Upper lobe of right lung (tissue), 1 donor: ENCODE measurements around the gene RAPGEF6. TPM values are rescaled to one million over a fixed set of nuclear protein-coding genes. Genes with fewer than 3 reads are reported as not detected.
"Not testable (repeated sequence)": the region's sequence is repeated elsewhere in the genome, so short reads cannot be mapped to it uniquely, and the experiment has no call there.

Source experiments
- ATAC-seq: fragments of 200-7000 bp; cut with Tn5 transposase; one replicate; pipeline ENCODE4 v1.9.1; 2020; ENCODE audit warnings: mild to moderate bottlenecking, moderate library complexity
- DNase-seq: peaks from one replicate; pipeline ENCODE4 v3.0.0-alpha.2; 2020
- H3K27ac ChIP-seq: fragments of 200-600 bp; one replicate; pipeline ENCODE4 v1.8.0; 2022
- H3K27me3 ChIP-seq: fragments of 200-600 bp; one replicate; pipeline ENCODE4 v1.8.0; 2022; ENCODE audit warnings: mild to moderate bottlenecking
- H3K36me3 ChIP-seq: fragments of 200-600 bp; one replicate; pipeline ENCODE4 v1.8.0; 2022
- H3K4me1 ChIP-seq: fragments of 200-600 bp; one replicate; pipeline ENCODE4 v1.8.0; 2022
- H3K4me3 ChIP-seq: fragments of 200-600 bp; one replicate; pipeline ENCODE4 v1.8.0; 2022; ENCODE audit warnings: mild to moderate bottlenecking
- H3K9me3 ChIP-seq: fragments of 200-600 bp; one replicate; pipeline ENCODE4 v1.8.0; 2022
- intact Hi-C: fragments of 100-400 bp; cut with DNase I; formaldehyde crosslinking; loops from one replicate; pipeline ENCODE4 v1.11.0; 2022
- total RNA-seq: library from RNA; stranded (reverse); fragmentation: NEBNext Ultra II Directional; extraction: Animal tissue kit (Norgen Biotek cat#: 25700); gene quantifications from one replicate; pipeline ENCODE4 v1.2.1, GENCODE V29; 2021
- TF ChIP-seq, protein P1 (sequence below): fragments of 200-600 bp; IDR thresholded peaks from one replicate; pipeline ENCODE4 v1.8.0; 2022; ENCODE audit warnings: antibody characterized with exemption
- donor health status: DM: no; HTN: yes; CAD: no; lungs with severe emphysema.

The RAPGEF6 gene
- total RNA-seq, 1 donor from 2014 or later, result 27.2 TPM

DNA sequence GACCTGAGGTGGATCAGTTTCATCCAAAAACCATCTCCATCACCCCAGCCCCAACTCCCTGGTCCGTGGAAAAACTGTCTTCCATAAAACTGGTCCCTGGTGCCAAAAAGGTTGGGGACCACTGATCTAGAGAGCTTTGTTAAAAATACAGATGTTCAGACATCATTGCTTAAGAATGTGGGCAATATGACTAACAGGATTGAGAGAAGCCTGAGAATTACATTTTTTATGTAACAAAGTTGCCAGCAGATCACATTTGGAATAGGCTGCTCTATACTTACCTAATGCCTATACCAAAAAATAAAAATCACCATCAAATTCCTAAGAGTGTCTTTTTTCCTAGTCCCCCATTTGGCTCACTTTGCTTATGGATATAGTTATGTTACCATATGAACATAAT lies 143.3 kb downstream of the RAPGEF6 start:
- Histone ChIP-seq H3K4me3 (no peak overlapping the region), H3K4me1 (no peaks in the 10 kb centered on the region), H3K9me3 (no peaks in the 10 kb centered on the region), H3K27ac (no peak overlapping the region), H3K27me3 (no peaks in the 10 kb centered on the region), H3K36me3 (peaks cover 40% of the 10 kb centered on the region)
- ATAC-seq, result no peak
- no peak for DNase-seq
- TF ChIP-seq, protein P1, sequence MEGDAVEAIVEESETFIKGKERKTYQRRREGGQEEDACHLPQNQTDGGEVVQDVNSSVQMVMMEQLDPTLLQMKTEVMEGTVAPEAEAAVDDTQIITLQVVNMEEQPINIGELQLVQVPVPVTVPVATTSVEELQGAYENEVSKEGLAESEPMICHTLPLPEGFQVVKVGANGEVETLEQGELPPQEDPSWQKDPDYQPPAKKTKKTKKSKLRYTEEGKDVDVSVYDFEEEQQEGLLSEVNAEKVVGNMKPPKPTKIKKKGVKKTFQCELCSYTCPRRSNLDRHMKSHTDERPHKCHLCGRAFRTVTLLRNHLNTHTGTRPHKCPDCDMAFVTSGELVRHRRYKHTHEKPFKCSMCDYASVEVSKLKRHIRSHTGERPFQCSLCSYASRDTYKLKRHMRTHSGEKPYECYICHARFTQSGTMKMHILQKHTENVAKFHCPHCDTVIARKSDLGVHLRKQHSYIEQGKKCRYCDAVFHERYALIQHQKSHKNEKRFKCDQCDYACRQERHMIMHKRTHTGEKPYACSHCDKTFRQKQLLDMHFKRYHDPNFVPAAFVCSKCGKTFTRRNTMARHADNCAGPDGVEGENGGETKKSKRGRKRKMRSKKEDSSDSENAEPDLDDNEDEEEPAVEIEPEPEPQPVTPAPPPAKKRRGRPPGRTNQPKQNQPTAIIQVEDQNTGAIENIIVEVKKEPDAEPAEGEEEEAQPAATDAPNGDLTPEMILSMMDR, result no peak
- intact Hi-C loops, result no loop called here

DNA sequence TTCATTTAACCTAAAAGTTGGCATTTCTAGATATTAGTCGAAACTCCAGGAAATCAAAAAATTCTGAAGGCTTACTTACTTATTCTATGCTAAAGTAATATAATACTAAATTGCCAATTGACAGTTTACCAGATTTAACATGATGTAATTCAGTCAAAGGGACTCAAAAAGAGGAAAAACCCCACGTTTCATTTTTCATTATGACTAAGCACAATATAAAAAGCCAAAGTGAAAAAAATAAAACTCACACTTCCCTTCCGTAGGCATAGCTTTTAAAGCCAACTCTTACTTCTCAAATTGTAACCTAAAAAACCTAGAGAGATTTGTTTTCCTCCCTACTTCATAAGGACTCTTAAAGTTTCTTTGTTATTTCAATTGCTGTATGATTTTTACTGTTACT lies 146.6 kb downstream of the RAPGEF6 start:
- intact Hi-C loops, result no loop called here
- H3K27me3 ChIP-seq, result no peaks in the 10 kb centered on the region
- DNase-seq, result no peak
- peak overlapping the region; percentile 34 for H3K27ac ChIP-seq
- TF ChIP-seq, protein P1, result no peak
- H3K4me3 ChIP-seq, result no peak overlapping the region
- ATAC-seq, result no peak
- no peaks in the 10 kb centered on the region for H3K4me1 ChIP-seq
- peaks cover 17% of the 10 kb centered on the region for H3K36me3 ChIP-seq
- no peaks in the 10 kb centered on the region for H3K9me3 ChIP-seq

DNA sequence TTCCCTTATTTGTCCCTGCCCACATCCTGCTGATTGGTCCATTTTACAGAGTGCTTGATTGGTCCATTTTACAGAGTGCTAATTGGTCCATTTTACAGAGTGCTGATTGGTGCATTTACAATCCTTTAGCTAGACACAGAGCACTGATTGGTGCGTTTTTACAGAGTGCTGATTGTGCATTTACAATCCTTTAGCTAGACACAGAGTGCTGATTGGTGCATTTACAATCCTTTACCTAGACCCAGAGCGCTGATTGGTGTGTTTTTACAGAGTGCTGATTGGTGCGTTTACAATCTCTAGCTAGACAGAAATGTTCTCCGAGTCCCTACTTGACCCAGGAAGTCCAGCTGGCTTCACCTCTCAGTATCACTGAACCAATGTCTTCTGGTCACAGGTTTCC lies 147.7 kb downstream of the RAPGEF6 start:
- intact Hi-C loops, result not testable (repeated sequence)
- H3K36me3 ChIP-seq, result peaks cover 13% of the 10 kb centered on the region

DNA sequence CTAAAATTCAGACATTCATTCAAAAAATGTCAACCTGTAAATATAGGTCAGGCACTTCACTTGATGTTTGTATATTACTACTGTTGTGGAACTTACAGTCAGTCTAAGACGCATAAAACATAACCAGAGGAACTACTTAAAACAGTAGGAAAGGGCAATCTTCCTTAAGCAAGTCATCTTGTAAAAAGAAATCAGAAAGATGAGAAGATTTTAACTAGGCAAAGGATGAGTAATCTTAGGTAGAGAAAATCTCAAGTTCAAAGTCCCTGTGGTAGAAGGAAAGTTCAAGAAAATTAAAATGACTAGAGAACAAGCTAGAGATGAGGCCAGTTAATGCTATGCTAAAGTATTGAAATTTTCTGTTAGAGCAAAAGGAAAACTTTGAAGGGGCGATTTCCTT lies 152.4 kb downstream of the RAPGEF6 start:
- DNase-seq (no peak), ATAC-seq (no peak)
- Histone ChIP-seq H3K36me3 (peaks cover 7% of the 10 kb centered on the region), H3K4me1 (no peaks in the 10 kb centered on the region), H3K4me3 (no peak overlapping the region), H3K27ac (no peak overlapping the region), H3K27me3 (no peaks in the 10 kb centered on the region), H3K9me3 (no peaks in the 10 kb centered on the region)
- TF ChIP-seq, protein P1, result no peak
- intact Hi-C loops, result no loop called here

More for the DNA sequence above, 147.7 kb downstream of the RAPGEF6 start:
- not testable (repeated sequence) for H3K4me1 ChIP-seq, DNase-seq, H3K4me3 ChIP-seq, H3K9me3 ChIP-seq, H3K27me3 ChIP-seq, H3K27ac ChIP-seq, ATAC-seq

- Histone ChIP-seq H3K27me3 (no peaks in the 10 kb centered on the region), H3K27ac (no peak overlapping the region), H3K4me3 (no peak overlapping the region), H3K4me1 (no peaks in the 10 kb centered on the region), H3K9me3 (no peaks in the 10 kb centered on the region), H3K36me3 (peaks cover 7% of the 10 kb centered on the region)
- no peak for DNase-seq
- TF ChIP-seq, protein P1, result no peak
- ATAC-seq, result no peak
- intact Hi-C loops, result no loop called here
Observed at GRCh38 chr5:131481569-131481968, 153.5 kb downstream of the RAPGEF6 start.

DNA sequence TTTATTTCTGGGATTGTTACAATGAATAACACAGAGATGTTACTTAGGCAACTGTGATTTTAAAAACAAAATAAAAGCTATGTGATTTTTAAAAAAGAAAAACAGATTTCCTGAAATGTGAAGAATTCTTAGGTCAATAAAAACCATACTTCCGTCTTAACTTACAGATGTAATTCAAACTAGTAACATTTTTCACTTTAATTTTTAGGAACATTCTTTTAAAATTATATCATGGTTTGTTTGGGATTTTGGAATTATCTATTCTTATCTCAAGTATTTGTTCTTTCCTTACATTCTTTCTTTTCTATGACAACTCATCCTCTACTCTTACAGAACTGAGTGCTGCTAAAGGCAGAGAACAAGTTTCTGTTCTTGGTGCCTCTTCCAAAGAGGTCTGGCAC lies 159.5 kb downstream of the RAPGEF6 start:
- DNase-seq (no peak), ATAC-seq (no peak)
- Histone ChIP-seq H3K9me3 (no peaks in the 10 kb centered on the region), H3K36me3 (peaks cover 16% of the 10 kb centered on the region), H3K27ac (no peak overlapping the region), H3K4me1 (no peaks in the 10 kb centered on the region), H3K4me3 (no peak overlapping the region), H3K27me3 (no peaks in the 10 kb centered on the region)
- intact Hi-C loops, result no loop called here
- TF ChIP-seq, protein P1, result no peak
